ENCODE results near the gene HIVEP3. TPM values are rescaled to one million over a fixed set of nuclear protein-coding genes. Genes with fewer than 3 reads are reported as not detected.

The HIVEP3 gene
- total and polyA plus RNA-seq, 2 of the 13 experiments (the other 11 are each of a cell fraction or from before 2014, with no cell fraction given), result 0.05 TPM; not detected in 1

GRCh38 chr1:41775956-41776585 lies 142.7 kb downstream of the HIVEP3 start:
- in situ Hi-C loops (cut with HindIII; ENCODE audit: extremely low pct_ligation_motif_present, low pct_unique_long_range_greater_than_20kb), result no loop called here
- Histone ChIP-seq H3K9me3 (ENCODE audit: low read length) (no peaks in the 10 kb centered on the region), H3K27me3 (ENCODE audit: control insufficient read depth in 1 of 2, insufficient read depth in 2 of 2, low read length in 2 of 2) (no peaks in the 10 kb centered on the region; a peak in 1 of 5 replicates), H3K27ac (ENCODE audit: extremely low read length, insufficient read depth, low read length) (no peak overlapping the region), H3K4me2 (ENCODE audit: low read depth, low read length) (no peak overlapping the region), H3K36me3 (replicated peaks in 1 of 2; ENCODE audit: control insufficient read depth in 1 of 2, insufficient read depth in 2 of 2, low read length in 2 of 2) (no peaks in the 10 kb centered on the region), H3K79me2 (ENCODE audit: insufficient read depth, low read length) (no peaks in the 10 kb centered on the region), H3K9ac (ENCODE audit: insufficient read depth, low read depth, low read length) (no peak overlapping the region), H3K4me3 (replicated peaks in 1 of 3; ENCODE audit: insufficient read depth in 1 of 3, low read depth in 2 of 3, low read length in 3 of 3) (no peak overlapping the region), H4K20me1 (ENCODE audit: insufficient read depth, low read length) (no peaks in the 10 kb centered on the region), H2AFZ (ENCODE audit: low read length) (no peak overlapping the region), H3K4me1 (ENCODE audit: insufficient read depth, low read length) (no peaks in the 10 kb centered on the region)
- no TSS peak for BruUV-seq (replicated peaks)
- ATAC-seq (no peak), DNase-seq (ENCODE audit: low spot score) (no peak), FAIRE-seq (no peak)
- WGBS (ENCODE audit: low lambda C conversion rate), result 2% methylated on average over 6 of the region's 6 CpGs
- intact Hi-C loops (cut with micrococcal nuclease; ENCODE audit: unreplicated experiment), result no loop called here
- POLR2A ChIA-PET, result no interaction called here
- CTCF ChIA-PET (ENCODE audit: low intra/inter-chr PET ratio, low total read pairs), result no interaction called here
- TF ChIP-seq ZNF646 (CRISPR knock-in tag; IDR thresholded peaks at IDR 0.05), result no peak
- TF ChIP-seq ATF7 (IDR thresholded peaks at IDR 0.05), result no peak
- TF ChIP-seq ATF7 (CRISPR knock-in tag; IDR thresholded peaks at IDR 0.05), result no peak
- no peak for TF ChIP-seq ATF5 (CRISPR knock-in tag; IDR thresholded peaks at IDR 0.05; ENCODE audit: low read depth)
- no peak for TF ChIP-seq ZMAT5 (CRISPR knock-in tag; IDR thresholded peaks at IDR 0.05; ENCODE audit: borderline replicate concordance, low read depth)
- TF ChIP-seq CERS6 (CRISPR knock-in tag; IDR thresholded peaks at IDR 0.05), result no peak
- TF ChIP-seq SKIL (CRISPR knock-in tag; IDR thresholded peaks at IDR 0.05; ENCODE audit: borderline replicate concordance), result no peak
- no peak for TF ChIP-seq CAMTA2 (CRISPR knock-in tag; IDR thresholded peaks at IDR 0.05; ENCODE audit: borderline replicate concordance)
- no peak for TF ChIP-seq HDAC6 (IDR thresholded peaks at IDR 0.05; ENCODE audit: low read depth, low read length)
- TF ChIP-seq ZKSCAN5 (CRISPR knock-in tag; IDR thresholded peaks at IDR 0.05), result no peak
- no peak for TF ChIP-seq ZNF121 (CRISPR knock-in tag; IDR thresholded peaks at IDR 0.05)
- no peak for TF ChIP-seq ZMYM4 (CRISPR knock-in tag; IDR thresholded peaks at IDR 0.05)
- TF ChIP-seq ZNF17 (CRISPR knock-in tag; IDR thresholded peaks at IDR 0.05), result no peak
- no peak for TF ChIP-seq ZNF788 (CRISPR knock-in tag; IDR thresholded peaks at IDR 0.05; ENCODE audit: borderline replicate concordance)

Data from HepG2 (cell line).